ENCODE results near the gene EPHB2.

DNA sequence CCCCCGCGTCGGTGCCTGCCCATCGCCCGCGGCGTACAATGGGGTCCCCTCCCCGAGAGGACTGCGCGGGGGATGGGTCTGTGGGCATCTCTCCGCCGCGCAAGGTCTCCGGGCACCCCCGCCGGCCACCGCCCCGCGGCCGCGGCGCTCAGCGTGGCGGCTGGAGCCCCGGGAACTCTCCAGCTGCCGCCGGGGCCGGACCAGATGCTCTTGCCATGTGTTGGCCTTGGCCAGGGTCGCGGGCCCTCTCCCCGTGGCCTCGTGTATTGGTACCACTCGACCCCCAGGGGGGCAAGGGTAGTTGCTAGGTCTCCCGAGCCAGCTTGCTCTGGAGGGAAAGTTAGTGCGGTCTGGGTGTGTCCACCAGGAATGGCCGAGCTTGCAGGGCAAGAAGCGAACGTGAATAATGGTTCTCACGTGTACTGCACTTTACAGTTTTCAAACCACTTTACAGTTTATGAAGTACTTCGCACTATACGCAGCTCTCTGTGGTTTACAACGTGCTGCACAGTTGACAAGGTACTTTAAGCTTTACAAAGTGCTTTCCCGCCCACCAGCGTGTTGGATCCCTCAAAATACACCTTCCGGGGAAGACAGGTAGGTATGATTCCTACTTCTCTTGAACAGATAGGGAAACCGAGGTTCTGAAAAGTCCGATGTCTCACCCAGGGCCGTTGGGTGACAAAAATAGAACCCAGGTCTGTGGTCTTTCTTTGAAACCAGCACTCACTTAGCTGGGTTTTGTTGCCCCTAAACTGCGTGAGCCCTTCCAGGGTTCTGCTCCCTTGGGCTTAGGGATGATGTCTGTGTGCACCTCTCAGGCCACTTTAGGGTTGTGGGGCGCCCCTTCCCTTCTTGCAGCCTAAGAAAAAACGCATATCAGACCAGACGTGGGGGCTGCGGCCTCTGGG lies 1.2 kb downstream of the EPHB2 start:
- TF ChIP-seq, protein P1, sequence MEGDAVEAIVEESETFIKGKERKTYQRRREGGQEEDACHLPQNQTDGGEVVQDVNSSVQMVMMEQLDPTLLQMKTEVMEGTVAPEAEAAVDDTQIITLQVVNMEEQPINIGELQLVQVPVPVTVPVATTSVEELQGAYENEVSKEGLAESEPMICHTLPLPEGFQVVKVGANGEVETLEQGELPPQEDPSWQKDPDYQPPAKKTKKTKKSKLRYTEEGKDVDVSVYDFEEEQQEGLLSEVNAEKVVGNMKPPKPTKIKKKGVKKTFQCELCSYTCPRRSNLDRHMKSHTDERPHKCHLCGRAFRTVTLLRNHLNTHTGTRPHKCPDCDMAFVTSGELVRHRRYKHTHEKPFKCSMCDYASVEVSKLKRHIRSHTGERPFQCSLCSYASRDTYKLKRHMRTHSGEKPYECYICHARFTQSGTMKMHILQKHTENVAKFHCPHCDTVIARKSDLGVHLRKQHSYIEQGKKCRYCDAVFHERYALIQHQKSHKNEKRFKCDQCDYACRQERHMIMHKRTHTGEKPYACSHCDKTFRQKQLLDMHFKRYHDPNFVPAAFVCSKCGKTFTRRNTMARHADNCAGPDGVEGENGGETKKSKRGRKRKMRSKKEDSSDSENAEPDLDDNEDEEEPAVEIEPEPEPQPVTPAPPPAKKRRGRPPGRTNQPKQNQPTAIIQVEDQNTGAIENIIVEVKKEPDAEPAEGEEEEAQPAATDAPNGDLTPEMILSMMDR (CRISPR knock-in tag; IDR thresholded peaks at IDR 0.05): no peak
- TF ChIP-seq GABPB1 (CRISPR knock-in tag; IDR thresholded peaks at IDR 0.05): no peak
- TF ChIP-seq NR1H2 (CRISPR knock-in tag; IDR thresholded peaks at IDR 0.05; ENCODE audit: borderline replicate concordance, low read depth): no peak
- no peak for TF ChIP-seq POLR2G (IDR thresholded peaks at IDR 0.05; ENCODE audit: low read depth, low read length)
- no peak for TF ChIP-seq ZZZ3 (CRISPR knock-in tag; IDR thresholded peaks at IDR 0.05; ENCODE audit: borderline replicate concordance)
- no peak for TF ChIP-seq STAG1 (CRISPR knock-in tag; IDR thresholded peaks at IDR 0.05)
- TF ChIP-seq, protein P2, sequence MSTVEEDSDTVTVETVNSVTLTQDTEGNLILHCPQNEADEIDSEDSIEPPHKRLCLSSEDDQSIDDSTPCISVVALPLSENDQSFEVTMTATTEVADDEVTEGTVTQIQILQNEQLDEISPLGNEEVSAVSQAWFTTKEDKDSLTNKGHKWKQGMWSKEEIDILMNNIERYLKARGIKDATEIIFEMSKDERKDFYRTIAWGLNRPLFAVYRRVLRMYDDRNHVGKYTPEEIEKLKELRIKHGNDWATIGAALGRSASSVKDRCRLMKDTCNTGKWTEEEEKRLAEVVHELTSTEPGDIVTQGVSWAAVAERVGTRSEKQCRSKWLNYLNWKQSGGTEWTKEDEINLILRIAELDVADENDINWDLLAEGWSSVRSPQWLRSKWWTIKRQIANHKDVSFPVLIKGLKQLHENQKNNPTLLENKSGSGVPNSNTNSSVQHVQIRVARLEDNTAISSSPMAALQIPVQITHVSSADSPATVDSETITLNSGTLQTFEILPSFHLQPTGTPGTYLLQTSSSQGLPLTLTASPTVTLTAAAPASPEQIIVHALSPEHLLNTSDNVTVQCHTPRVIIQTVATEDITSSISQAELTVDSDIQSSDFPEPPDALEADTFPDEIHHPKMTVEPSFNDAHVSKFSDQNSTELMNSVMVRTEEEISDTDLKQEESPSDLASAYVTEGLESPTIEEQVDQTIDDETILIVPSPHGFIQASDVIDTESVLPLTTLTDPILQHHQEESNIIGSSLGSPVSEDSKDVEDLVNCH (CRISPR knock-in tag; IDR thresholded peaks at IDR 0.05): no peak
- TF ChIP-seq ZNF33B (CRISPR knock-in tag; IDR thresholded peaks at IDR 0.05): no peak
- TF ChIP-seq, protein P3, sequence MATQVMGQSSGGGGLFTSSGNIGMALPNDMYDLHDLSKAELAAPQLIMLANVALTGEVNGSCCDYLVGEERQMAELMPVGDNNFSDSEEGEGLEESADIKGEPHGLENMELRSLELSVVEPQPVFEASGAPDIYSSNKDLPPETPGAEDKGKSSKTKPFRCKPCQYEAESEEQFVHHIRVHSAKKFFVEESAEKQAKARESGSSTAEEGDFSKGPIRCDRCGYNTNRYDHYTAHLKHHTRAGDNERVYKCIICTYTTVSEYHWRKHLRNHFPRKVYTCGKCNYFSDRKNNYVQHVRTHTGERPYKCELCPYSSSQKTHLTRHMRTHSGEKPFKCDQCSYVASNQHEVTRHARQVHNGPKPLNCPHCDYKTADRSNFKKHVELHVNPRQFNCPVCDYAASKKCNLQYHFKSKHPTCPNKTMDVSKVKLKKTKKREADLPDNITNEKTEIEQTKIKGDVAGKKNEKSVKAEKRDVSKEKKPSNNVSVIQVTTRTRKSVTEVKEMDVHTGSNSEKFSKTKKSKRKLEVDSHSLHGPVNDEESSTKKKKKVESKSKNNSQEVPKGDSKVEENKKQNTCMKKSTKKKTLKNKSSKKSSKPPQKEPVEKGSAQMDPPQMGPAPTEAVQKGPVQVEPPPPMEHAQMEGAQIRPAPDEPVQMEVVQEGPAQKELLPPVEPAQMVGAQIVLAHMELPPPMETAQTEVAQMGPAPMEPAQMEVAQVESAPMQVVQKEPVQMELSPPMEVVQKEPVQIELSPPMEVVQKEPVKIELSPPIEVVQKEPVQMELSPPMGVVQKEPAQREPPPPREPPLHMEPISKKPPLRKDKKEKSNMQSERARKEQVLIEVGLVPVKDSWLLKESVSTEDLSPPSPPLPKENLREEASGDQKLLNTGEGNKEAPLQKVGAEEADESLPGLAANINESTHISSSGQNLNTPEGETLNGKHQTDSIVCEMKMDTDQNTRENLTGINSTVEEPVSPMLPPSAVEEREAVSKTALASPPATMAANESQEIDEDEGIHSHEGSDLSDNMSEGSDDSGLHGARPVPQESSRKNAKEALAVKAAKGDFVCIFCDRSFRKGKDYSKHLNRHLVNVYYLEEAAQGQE (IDR thresholded peaks at IDR 0.05; ENCODE audit: borderline replicate concordance in 1 of 2, low read depth in 1 of 2, low read length in 2 of 2): no peak
- no peak for TF ChIP-seq CHD2 (IDR thresholded peaks at IDR 0.05; ENCODE audit: low read depth, low read length)
- no peak for TF ChIP-seq SRF (IDR thresholded peaks at IDR 0.05; ENCODE audit: low read depth, low read length)
- no peak for TF ChIP-seq PRPF4 (IDR thresholded peaks at IDR 0.05; ENCODE audit: low read depth, low read length, poor library complexity, severe bottlenecking)
- no peak for TF ChIP-seq KAT7 (CRISPR knock-in tag; IDR thresholded peaks at IDR 0.05; ENCODE audit: borderline replicate concordance)
- no peak for TF ChIP-seq PPARG (CRISPR knock-in tag; conservative IDR thresholded peaks at IDR 0.05)

All from HepG2 (cell line).